ENCODE results near the gene KCNH2.

DNA sequence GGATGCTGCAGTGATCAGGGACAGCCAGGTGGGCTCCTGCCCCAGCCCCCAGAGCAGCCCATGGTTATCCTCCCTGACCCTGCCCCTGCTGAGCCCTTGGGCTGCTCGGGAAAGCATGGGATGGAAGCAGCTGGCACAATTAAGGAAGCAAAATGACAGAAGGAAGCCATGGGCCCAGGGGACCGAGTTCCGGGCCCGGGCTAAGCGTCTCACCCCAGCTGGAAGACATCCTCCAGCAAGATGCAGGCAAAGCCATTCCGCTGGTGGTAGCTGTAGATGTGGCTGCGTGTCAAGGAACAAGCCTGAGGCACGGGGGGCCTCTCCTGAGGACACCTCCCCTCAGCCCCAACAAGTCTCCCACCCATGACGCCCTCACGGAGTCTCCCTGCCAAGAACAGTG is 45.1 kb upstream of the KCNH2 start:
- TF ChIP-seq POLR2AphosphoS5 (IDR thresholded peaks at IDR 0.05; ENCODE audit: low read depth, low read length): no peak
- TF ChIP-seq, protein P1, sequence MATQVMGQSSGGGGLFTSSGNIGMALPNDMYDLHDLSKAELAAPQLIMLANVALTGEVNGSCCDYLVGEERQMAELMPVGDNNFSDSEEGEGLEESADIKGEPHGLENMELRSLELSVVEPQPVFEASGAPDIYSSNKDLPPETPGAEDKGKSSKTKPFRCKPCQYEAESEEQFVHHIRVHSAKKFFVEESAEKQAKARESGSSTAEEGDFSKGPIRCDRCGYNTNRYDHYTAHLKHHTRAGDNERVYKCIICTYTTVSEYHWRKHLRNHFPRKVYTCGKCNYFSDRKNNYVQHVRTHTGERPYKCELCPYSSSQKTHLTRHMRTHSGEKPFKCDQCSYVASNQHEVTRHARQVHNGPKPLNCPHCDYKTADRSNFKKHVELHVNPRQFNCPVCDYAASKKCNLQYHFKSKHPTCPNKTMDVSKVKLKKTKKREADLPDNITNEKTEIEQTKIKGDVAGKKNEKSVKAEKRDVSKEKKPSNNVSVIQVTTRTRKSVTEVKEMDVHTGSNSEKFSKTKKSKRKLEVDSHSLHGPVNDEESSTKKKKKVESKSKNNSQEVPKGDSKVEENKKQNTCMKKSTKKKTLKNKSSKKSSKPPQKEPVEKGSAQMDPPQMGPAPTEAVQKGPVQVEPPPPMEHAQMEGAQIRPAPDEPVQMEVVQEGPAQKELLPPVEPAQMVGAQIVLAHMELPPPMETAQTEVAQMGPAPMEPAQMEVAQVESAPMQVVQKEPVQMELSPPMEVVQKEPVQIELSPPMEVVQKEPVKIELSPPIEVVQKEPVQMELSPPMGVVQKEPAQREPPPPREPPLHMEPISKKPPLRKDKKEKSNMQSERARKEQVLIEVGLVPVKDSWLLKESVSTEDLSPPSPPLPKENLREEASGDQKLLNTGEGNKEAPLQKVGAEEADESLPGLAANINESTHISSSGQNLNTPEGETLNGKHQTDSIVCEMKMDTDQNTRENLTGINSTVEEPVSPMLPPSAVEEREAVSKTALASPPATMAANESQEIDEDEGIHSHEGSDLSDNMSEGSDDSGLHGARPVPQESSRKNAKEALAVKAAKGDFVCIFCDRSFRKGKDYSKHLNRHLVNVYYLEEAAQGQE (IDR thresholded peaks at IDR 0.05; ENCODE audit: insufficient read depth in 1 of 2, low read depth in 2 of 2, low read length in 2 of 2): no peak
- TF ChIP-seq SIN3A (IDR thresholded peaks at IDR 0.05; ENCODE audit: borderline replicate concordance, insufficient read depth, low read length): no peak
- no peak for TF ChIP-seq TAF1 (IDR thresholded peaks at IDR 0.05; ENCODE audit: borderline replicate concordance, insufficient read depth, low read length)
- no peak for TF ChIP-seq FOXP2 (optimal IDR thresholded peaks at IDR 0.05; ENCODE audit: borderline replicate concordance, extremely low read depth, extremely low read length, insufficient read depth)
